Colonic mucosa (tissue), 4 donors: ENCODE results near the gene SHPK. TPM values are rescaled to one million over a fixed set of nuclear protein-coding genes. Genes with fewer than 3 reads are reported as not detected.

Experiments
- DNase-seq: peaks from one replicate; pipeline ENCODE4 v3.0.0-alpha.2; 2020
- H3K27ac ChIP-seq: fragments of 200-600 bp; one replicate; pipeline ENCODE4 v1.8.0; 2021
- H3K27me3 ChIP-seq: fragments of 200-600 bp; one replicate; pipeline ENCODE4 v1.8.0; 2021
- H3K36me3 ChIP-seq: fragments of 200-600 bp; one replicate; pipeline ENCODE4 v1.8.0; 2021
- H3K4me1 ChIP-seq: fragments of 200-600 bp; one replicate; pipeline ENCODE4 v1.8.0; 2021; ENCODE audit warnings: mild to moderate bottlenecking
- H3K4me3 ChIP-seq: fragments of 200-600 bp; one replicate; pipeline ENCODE4 v1.8.0; 2021
- H3K9ac ChIP-seq, 2 donors: one replicate each; pipeline ENCODE4 v1.7.0; 2013; ENCODE audit warnings: control low read depth in 2 of 2, low read depth in 2 of 2, low read length in 2 of 2
- H3K9me3 ChIP-seq: fragments of 200-600 bp; one replicate; pipeline ENCODE4 v1.8.0; 2021
- CTCF ChIP-seq: fragments of 200-600 bp; IDR thresholded peaks from one replicate; pipeline ENCODE4 v1.8.0; 2022; ENCODE audit warnings: antibody characterized with exemption, mild to moderate bottlenecking
- intact Hi-C: fragments of 100-400 bp; cut with DNase I; formaldehyde crosslinking; loops from one replicate; pipeline ENCODE4 v1.14.1; 2022
- total RNA-seq, 2 donors: library from RNA; stranded (reverse); fragmentation: NEBNext Ultra II Directional in 1 of 2; extraction: Animal tissue kit (Norgen Biotek cat#: 25700) in 1 of 2; gene quantifications; one replicate each; pipeline ENCODE4 v1.2.1, GENCODE V29; 2021
- donor health status: healthy.
- donor health status: DM: no; HTN: no; CAD: no.
- donor health status: DM: no; HTN: no; CAD: no.

The SHPK gene
- total RNA-seq, 2 donors from 2014 or later, result 21.5 to 23.5 TPM

DNA sequence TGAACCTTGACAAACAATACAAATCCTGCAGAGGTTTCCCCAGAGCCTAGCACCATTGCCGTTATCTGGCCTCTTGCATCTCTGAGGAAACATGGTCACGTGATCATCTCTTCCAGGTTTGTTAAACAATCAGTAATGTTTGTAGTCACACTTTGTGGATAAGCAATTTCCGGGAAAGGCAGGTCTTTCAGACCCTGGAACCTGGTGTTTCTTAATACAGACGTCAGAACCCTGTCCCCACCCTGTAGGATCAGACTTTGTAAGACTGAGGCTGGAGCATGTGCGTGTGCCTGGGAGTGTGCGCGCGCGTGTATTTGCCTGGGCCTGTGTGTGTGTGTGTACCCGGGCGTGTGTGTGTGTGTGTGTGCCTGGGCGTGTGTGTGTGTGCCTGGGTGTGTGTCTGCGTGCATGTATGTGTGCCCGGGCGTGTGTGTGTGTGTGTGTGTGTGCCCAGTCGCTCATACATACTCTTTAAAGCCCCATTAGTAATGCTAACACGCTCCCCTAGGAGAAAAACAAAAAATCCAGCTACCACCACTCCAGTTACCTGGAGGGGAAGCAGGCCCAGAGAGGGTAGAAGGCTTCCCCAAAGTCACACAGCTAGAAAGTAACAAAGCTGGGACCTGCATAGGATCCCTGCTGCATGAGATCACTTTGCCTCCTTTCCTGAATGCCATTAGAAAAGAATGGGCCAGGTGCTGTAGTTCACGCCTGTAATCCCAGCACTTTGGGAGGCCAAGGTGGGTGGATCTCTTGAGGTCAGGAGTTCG lies 5.9 kb upstream of the SHPK start:
- no peaks in the 10 kb centered on the region for H3K27me3 ChIP-seq
- H3K9ac ChIP-seq, result no peak overlapping the region
- H3K36me3 ChIP-seq, result no peaks in the 10 kb centered on the region
- H3K9me3 ChIP-seq, result no peaks in the 10 kb centered on the region
- no peak overlapping the region for H3K27ac ChIP-seq
- intact Hi-C loops, result loop anchor here (10.0 kb wide), 1 partner anchor 107 kb away; no protein-coding TSS in a partner anchor
- DNase-seq, result no peak
- H3K4me1 ChIP-seq, result no peaks in the 10 kb centered on the region
- no peak overlapping the region for H3K4me3 ChIP-seq
- no peak for TF ChIP-seq CTCF

DNA sequence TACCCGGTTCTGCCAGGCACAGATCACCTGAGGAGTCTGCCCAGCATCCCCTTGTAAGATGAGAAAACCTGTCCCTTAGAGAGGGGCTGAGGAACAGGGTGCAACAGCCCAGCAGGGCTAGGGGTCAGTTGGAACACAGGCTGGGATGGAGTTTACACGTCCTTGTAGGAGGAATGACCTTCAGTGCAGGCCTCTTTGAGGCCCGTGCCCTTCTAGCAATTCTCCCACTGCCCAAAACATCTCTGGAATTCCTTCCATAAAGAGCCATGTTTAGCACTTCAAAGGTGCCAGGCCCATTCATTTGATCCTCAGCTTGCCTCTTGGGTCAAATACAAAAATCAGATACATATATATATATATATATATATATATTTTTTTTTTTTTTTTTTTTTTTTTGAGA lies 5.0 kb upstream of the SHPK start:
- Histone ChIP-seq H3K9me3 (no peaks in the 10 kb centered on the region), H3K4me3 (no peak overlapping the region), H3K9ac (no peak overlapping the region), H3K27ac (no peak overlapping the region), H3K36me3 (no peaks in the 10 kb centered on the region), H3K4me1 (no peaks in the 10 kb centered on the region), H3K27me3 (no peaks in the 10 kb centered on the region)
- no peak for TF ChIP-seq CTCF
- intact Hi-C loops, result loop anchor here (10.0 kb wide), 1 partner anchor 106 kb away; no protein-coding TSS in a partner anchor
- DNase-seq, result no peak

DNA sequence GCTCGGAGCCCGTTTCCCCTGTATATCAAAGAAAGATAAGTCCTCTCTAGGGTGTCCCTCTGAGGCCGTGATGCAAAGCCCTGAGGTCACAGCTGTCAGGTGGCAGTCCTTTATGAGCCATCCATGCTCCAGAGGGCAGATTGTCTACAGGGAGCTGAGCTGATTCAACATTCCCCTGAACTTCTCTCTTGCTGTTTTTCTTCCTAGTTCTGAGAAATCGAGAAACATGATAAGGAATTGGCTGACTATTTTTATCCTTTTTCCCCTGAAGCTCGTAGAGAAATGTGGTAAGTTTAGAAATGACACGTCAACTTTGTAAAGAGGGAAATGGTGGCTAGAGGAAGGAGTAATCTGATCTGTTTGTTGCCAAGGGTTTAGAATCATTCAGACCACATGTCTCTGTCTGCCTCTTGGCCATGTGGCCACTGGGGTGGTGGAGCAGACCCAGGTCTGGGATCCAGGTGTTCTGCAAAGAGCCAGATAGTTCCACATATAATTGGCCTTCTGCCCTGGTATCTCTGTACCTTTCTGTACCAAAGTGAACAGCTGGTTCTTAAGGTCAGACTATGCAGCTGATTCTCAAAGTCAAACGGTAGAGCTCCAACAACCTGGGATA lies 4.0 kb upstream of the SHPK start:
- Histone ChIP-seq H3K9me3 (no peaks in the 10 kb centered on the region), H3K36me3 (no peaks in the 10 kb centered on the region), H3K27ac (no peak overlapping the region), H3K9ac (no peak overlapping the region), H3K4me3 (no peak overlapping the region), H3K27me3 (no peaks in the 10 kb centered on the region), H3K4me1 (no peaks in the 10 kb centered on the region)
- DNase-seq, result no peak
- intact Hi-C loops, result loop anchor here (10.0 kb wide), 1 partner anchor 105 kb away; no protein-coding TSS in a partner anchor
- no peak for TF ChIP-seq CTCF

GRCh38 chr17:3636908-3637373 lies 891 bp upstream of the SHPK start:
- no peaks in the 10 kb centered on the region for H3K9me3 ChIP-seq
- intact Hi-C loops, result no loop called here
- TF ChIP-seq CTCF, result no peak

GRCh38 chr17:3635474-3636153 lies 436 bp downstream of the SHPK start:
- Histone ChIP-seq H3K4me3 (peak overlapping the region; percentile 90), H3K27me3 (no peaks in the 10 kb centered on the region), H3K9me3 (no peaks in the 10 kb centered on the region), H3K4me1 (no peaks in the 10 kb centered on the region), H3K27ac (peak overlapping the region; percentile 84), H3K9ac (peak overlapping the region; percentile 77 to 87), H3K36me3 (no peaks in the 10 kb centered on the region)
- TF ChIP-seq CTCF, result no peak
- intact Hi-C loops, result no loop called here
- peak; percentile 66 for DNase-seq

More at GRCh38 chr17:3636908-3637373, 891 bp upstream of the SHPK start:
- H3K4me3 ChIP-seq, result peak overlapping the region; percentile 90
- H3K36me3 ChIP-seq, result no peaks in the 10 kb centered on the region
- H3K27me3 ChIP-seq, result no peaks in the 10 kb centered on the region
- no peaks in the 10 kb centered on the region for H3K4me1 ChIP-seq
- H3K27ac ChIP-seq, result peak overlapping the region; percentile 84
- no peak for DNase-seq
- peak overlapping the region; percentile 81 to 85 for H3K9ac ChIP-seq
